Globus pallidus (tissue), 1 donor: ENCODE measurements around the gene ACAD11.
"Not testable (repeated sequence)": the region's sequence is repeated elsewhere in the genome, so short reads cannot be mapped to it uniquely, and the experiment has no call there.

Experiments
- DNase-seq: peaks from one replicate; pipeline ENCODE4 v3.0.0-alpha.2; 2015; ENCODE audit warnings: low spot score

ACAD11 gene

GRCh38 chr3:132645058-132645457 is 14.6 kb downstream of the ACAD11 start:
- DNase-seq = no peak

- no peak for DNase-seq
Measured at GRCh38 chr3:132643366-132643765, 16.2 kb downstream of the ACAD11 start.

- DNase-seq = no peak
Measured at GRCh38 chr3:132642539-132642847, 17.1 kb downstream of the ACAD11 start.

- peak; percentile 29 for DNase-seq
Measured at GRCh38 chr3:132641837-132642538, 17.6 kb downstream of the ACAD11 start.

GRCh38 chr3:132641427-132641826 is 18.2 kb downstream of the ACAD11 start:
- not testable (repeated sequence) for DNase-seq

- DNase-seq = no peak
Measured at GRCh38 chr3:132638706-132639105, 20.9 kb downstream of the ACAD11 start.

GRCh38 chr3:132637590-132637989 is 22.0 kb downstream of the ACAD11 start:
- no peak for DNase-seq

GRCh38 chr3:132635052-132635451 is 24.6 kb downstream of the ACAD11 start:
- no peak for DNase-seq

GRCh38 chr3:132630612-132631011 is 29.0 kb downstream of the ACAD11 start:
- DNase-seq = no peak

- DNase-seq = no peak
Measured at GRCh38 chr3:132629928-132630327, 29.7 kb downstream of the ACAD11 start.

GRCh38 chr3:132628157-132628556 is 31.5 kb downstream of the ACAD11 start:
- DNase-seq = no peak

GRCh38 chr3:132626955-132627354 is 32.7 kb downstream of the ACAD11 start:
- no peak for DNase-seq

GRCh38 chr3:132625613-132626012 is 34.0 kb downstream of the ACAD11 start:
- DNase-seq = no peak

GRCh38 chr3:132624790-132625189 is 34.8 kb downstream of the ACAD11 start:
- no peak for DNase-seq

GRCh38 chr3:132623646-132624045 is 36.0 kb downstream of the ACAD11 start:
- no peak for DNase-seq

- DNase-seq = no peak
Measured at GRCh38 chr3:132622761-132623160, 36.8 kb downstream of the ACAD11 start.

- DNase-seq = no peak
Measured at GRCh38 chr3:132622148-132622547, 37.5 kb downstream of the ACAD11 start.

- DNase-seq = no peak
Measured at GRCh38 chr3:132616780-132617179, 42.8 kb downstream of the ACAD11 start.

- DNase-seq = no peak
Measured at GRCh38 chr3:132615881-132616280, 43.7 kb downstream of the ACAD11 start.

GRCh38 chr3:132615301-132615700 is 44.3 kb downstream of the ACAD11 start:
- not testable (repeated sequence) for DNase-seq

- DNase-seq = not testable (repeated sequence)
Measured at GRCh38 chr3:132606620-132607019, 53.0 kb downstream of the ACAD11 start.

GRCh38 chr3:132606085-132606484 is 53.5 kb downstream of the ACAD11 start:
- no peak for DNase-seq

GRCh38 chr3:132605374-132605792 is 54.2 kb downstream of the ACAD11 start:
- no peak for DNase-seq

- DNase-seq = not testable (repeated sequence)
Measured at GRCh38 chr3:132600614-132601013, 59.0 kb downstream of the ACAD11 start.
